Activated CD4-positive, alpha-beta T cell treated with anti-CD3 and anti-CD28 coated beads, Interleukin-2, amount 50 U/mL, for 1 hour (primary cell): Measurements from ENCODE around the gene PLEKHM1.
"Not testable (repeated sequence)": the region's sequence is repeated elsewhere in the genome, so short reads cannot be mapped to it uniquely, and the experiment has no call there.

Experiments
- DNase-seq: peaks from one replicate; pipeline ENCODE4 v3.0.0-alpha.2; 2020

Gene PLEKHM1

GRCh38 chr17:45490615-45491433 lies at the start of gene PLEKHM1:
PLEKHM1 (minus strand) TSS chr17:45490721; CDS start chr17:45482484, 8,237 bp downstream.
- peak; percentile 72 for DNase-seq

DNA sequence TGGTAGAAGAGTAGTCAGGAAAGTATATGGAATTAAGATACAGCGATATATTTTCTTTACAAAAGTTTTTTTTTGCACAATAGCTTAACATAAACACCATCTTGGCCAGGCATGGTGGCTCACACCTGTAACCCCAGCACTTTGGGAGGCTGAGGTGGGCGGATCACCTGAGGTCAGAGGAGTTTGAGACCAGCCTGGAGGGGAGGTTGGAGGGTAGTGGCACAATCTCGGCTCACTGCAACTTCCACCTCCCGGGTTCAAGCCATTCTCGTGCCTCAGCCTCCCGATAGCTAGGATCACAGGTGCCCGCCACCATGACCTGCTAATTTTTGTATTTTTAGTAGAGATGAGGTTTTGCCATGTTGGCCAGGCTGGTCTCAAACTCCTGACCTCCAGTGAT lies 47.6 kb upstream of the PLEKHM1 start:
- not testable (repeated sequence) for DNase-seq

DNA sequence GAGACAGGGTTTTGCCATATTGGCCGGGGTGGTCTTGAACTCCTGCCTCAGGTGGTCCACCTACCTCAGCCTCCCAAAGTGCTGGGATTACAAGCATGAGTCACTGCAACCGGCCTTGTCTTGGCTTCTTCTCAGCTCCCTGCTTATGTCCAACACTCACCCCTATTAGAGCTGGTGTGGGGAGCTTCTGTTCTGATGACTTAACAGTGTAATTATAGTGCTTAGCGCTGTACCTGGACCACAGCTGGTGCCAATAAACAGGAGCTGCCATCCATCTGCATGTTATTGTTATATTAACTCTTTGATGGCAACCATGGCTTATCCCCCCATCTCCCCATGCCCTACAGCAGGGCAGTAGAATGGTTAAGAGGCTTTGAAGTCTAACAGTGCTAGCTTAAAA lies 15.6 kb upstream of the PLEKHM1 start:
- not testable (repeated sequence) for DNase-seq

DNA sequence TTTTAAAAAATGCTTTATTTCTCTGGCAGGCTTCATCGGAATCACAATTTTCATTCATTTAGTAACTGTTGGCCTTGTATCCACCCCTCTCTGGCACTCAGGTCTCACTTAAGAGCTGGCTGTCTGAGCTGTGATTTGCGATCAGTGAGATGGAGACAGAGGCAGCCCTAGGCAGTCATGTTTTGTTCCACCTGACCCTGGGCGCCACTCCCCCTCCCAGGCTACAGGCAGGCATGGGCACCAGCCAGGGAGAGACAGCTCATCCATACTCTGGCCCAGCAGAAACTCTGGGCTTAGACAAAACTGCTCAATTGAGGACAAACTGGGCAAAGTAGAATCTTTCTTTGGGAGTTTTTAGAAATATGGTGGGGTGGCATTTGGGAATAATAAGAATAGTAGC lies 14.7 kb upstream of the PLEKHM1 start:
- DNase-seq: not testable (repeated sequence)

GRCh38 chr17:45501092-45501707 lies 10.7 kb upstream of the PLEKHM1 start:
- not testable (repeated sequence) for DNase-seq

DNA sequence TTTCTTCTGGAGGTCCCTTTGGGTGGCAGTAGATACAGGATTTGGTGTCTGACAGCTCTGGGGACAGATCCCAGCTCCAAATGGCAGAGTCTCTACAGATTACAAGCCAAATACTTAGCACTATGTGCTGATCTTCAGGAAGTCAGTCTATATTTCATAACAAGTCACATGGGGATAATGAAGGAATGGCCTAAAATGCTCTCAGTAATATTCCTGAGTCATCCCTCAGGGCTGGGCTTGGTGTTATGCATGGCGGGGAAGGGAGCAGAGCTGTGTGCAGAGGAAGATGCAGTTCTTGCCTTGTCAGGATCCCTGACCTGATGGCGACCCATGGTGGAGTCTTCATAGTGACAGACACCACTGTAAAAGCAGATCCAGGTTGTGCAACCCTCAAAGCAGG lies 10.0 kb upstream of the PLEKHM1 start:
- not testable (repeated sequence) for DNase-seq

- not testable (repeated sequence) for DNase-seq
Observed at GRCh38 chr17:45499208-45499607, 8.7 kb upstream of the PLEKHM1 start.

GRCh38 chr17:45498377-45498776 lies 7.9 kb upstream of the PLEKHM1 start:
- not testable (repeated sequence) for DNase-seq

DNA sequence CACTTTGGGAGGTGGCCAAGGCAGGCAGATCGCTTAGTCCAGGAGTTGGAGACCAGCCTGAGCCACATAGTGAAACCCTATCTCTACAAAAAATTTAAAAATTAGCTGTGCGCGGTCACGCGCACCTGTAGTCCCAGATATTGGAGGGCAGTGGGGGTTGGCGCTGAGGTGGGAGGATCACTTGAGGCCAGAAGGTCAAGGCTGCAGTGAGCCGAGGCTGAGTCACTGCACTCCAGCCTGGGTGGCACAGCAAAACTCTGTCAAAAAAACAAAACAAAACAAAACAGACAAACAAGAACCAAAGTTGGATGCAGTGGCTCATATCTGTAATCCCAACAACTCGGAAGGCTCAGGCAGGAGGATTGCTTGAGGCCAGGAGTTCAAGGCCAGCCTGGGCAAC lies 6.9 kb upstream of the PLEKHM1 start:
- DNase-seq: not testable (repeated sequence)

DNA sequence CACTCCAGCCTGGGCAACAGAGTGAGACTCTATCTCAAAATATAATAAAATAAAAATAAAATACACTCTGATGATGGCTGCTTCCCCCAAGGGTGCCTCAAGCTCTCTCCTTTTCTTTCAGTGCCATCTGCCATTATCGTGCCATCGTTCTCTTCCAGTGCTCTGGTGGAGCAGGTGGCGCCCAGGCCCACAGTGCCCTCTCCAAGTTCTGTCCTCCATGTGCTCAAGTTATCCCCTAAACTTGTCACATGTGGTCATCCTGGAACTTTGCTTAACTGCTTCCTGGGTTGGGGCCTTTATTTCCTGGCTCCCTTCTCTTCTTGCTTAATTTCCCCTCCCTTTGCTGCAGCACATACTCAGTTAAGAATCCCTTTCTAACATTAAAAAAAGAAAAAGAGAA lies 6.0 kb upstream of the PLEKHM1 start:
- not testable (repeated sequence) for DNase-seq

- DNase-seq: not testable (repeated sequence)
Observed at GRCh38 chr17:45494556-45494955, 4.0 kb upstream of the PLEKHM1 start.

- not testable (repeated sequence) for DNase-seq
Observed at GRCh38 chr17:45492156-45492555, 1.6 kb upstream of the PLEKHM1 start.

GRCh38 chr17:45490198-45490597 lies 323 bp downstream of the PLEKHM1 start:
- not testable (repeated sequence) for DNase-seq

GRCh38 chr17:45487704-45488103 lies 2.8 kb downstream of the PLEKHM1 start:
- not testable (repeated sequence) for DNase-seq

GRCh38 chr17:45483591-45484216 lies 6.8 kb downstream of the PLEKHM1 start:
- not testable (repeated sequence) for DNase-seq

- not testable (repeated sequence) for DNase-seq
Observed at GRCh38 chr17:45483177-45483576, 7.3 kb downstream of the PLEKHM1 start.

- not testable (repeated sequence) for DNase-seq
Observed at GRCh38 chr17:45482317-45482716, 8.2 kb downstream of the PLEKHM1 start.

- not testable (repeated sequence) for DNase-seq
Observed at GRCh38 chr17:45475436-45475835, 15.1 kb downstream of the PLEKHM1 start.

DNA sequence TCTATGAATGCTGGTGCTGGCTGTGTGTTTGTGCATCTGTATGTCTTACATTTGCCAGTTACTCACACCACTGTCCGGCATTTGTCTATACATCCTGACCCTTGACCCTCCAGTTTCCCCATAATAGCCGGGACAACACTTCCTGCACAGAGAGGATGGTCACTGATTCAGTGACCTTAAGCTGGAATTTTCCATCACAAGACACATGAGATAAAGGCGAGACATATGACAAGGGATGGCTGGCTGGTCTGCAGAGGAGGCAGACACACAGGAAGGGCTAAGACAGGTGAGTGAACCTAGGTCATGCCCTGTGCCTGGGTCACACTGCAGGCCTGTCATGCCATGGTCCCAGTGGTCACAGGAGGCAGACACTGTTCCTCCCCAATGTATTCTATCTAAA lies 18.3 kb downstream of the PLEKHM1 start:
- not testable (repeated sequence) for DNase-seq

- DNase-seq: not testable (repeated sequence)
Observed at GRCh38 chr17:45469204-45469563, 21.3 kb downstream of the PLEKHM1 start.

- not testable (repeated sequence) for DNase-seq
Observed at GRCh38 chr17:45468293-45469203, 22.0 kb downstream of the PLEKHM1 start.

GRCh38 chr17:45461524-45462327 lies 28.8 kb downstream of the PLEKHM1 start:
- not testable (repeated sequence) for DNase-seq
